HG03175 (cell line): ENCODE results near the gene SH3TC1.
A peak's percentile ranks its signal among the peaks of the same experiment; 100 is the strongest.

Experiments
- ATAC-seq: cut with Tn5 transposase; IDR thresholded peaks from one replicate; pipeline ENCODE4 v1.9.1; 2021; ENCODE audit warnings: mild to moderate bottlenecking, moderate library complexity; ENCODE audit not compliant: unreplicated experiment

Gene SH3TC1

DNA sequence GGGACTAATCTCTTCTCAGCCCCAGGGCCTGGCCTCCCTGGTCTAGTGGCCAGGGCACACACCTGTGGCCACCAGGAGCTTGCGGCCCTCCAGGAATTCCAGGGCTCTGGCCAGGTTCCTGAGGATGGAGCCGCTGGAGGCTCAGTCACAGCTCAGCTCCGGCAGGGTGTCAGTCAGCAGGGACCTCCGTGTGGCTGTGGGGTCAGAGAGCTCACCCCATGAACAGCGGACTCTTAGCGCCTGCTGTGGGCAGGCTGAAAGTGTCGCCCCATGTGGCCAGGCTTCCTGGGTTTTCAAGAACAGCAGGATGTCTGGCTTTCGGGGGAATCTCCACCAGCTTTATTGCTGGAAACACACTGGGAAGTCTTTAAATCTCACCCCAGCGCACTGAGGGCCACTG is 19.3 kb upstream of the SH3TC1 start:
- ATAC-seq, result no peak

GRCh38 chr4:8180310-8181093 is 18.6 kb upstream of the SH3TC1 start:
- no peak for ATAC-seq

GRCh38 chr4:8181119-8181518 is 18.0 kb upstream of the SH3TC1 start:
- ATAC-seq, result no peak

DNA sequence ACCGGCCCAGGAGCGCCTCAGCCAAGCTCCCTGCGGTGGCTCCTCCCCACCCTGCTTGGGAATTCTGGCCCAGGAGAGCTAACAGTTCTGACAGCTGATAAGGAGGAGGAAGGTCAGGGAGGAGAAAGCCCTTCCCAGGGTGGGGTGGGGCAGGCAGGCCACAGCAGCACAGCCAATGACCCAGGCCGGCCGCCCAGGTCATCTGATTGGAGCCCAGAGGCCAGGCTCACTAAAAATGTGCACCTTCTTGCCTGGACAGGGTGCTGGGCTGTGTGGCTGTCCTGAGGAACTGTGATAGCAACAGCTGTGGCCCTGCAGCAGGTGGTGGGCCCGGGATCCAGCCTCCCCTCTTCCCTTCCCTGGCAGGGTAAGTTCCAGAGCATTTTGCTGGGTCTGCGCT is 17.2 kb upstream of the SH3TC1 start:
- ATAC-seq, result no peak

DNA sequence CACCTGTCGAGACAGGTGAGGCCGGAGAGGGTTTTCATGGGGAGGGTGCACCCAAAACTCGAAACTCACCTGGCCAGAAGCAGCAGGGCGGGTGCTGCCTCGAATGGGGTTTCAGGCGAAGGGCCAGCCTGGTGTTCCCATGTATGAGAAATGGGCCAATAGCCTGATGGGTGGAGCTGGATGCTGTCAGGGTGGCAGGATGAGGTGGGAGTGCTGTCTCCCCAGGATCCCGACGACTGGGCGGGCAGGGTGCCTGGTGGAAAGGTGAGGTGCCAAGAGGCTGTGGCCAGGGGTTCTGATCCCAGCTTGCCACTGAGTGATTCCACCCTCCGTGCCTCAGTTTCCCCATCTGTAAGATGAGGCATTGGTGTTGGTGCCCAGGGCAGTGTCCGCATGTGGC is 16.8 kb upstream of the SH3TC1 start:
- ATAC-seq, result no peak

- no peak for ATAC-seq
Observed at GRCh38 chr4:8182858-8183725, 16.0 kb upstream of the SH3TC1 start.

GRCh38 chr4:8184061-8184460 is 15.0 kb upstream of the SH3TC1 start:
- no peak for ATAC-seq

DNA sequence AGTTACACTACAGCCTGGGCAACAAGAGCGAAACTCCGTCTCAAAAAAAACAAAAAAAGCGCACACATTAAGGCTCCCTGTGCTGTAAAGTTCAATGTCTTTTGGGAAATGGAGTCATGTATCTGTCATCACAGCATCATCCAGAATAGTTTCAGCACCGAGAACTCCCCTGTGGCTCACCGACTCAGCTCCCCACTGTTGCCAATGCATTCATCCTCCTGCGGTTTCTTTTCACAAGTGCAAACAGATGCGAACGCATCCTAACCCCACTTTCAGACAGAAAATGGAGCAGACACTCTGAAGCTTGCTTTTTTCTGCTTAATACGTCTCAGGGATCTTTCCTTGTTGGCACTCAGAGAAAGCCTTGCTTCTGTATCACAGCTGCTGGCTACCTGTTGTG is 13.8 kb upstream of the SH3TC1 start:
- ATAC-seq, result no peak

- ATAC-seq, result no peak
Observed at GRCh38 chr4:8185930-8186329, 13.2 kb upstream of the SH3TC1 start.

- ATAC-seq, result no peak
Observed at GRCh38 chr4:8188085-8188484, 11.0 kb upstream of the SH3TC1 start.

DNA sequence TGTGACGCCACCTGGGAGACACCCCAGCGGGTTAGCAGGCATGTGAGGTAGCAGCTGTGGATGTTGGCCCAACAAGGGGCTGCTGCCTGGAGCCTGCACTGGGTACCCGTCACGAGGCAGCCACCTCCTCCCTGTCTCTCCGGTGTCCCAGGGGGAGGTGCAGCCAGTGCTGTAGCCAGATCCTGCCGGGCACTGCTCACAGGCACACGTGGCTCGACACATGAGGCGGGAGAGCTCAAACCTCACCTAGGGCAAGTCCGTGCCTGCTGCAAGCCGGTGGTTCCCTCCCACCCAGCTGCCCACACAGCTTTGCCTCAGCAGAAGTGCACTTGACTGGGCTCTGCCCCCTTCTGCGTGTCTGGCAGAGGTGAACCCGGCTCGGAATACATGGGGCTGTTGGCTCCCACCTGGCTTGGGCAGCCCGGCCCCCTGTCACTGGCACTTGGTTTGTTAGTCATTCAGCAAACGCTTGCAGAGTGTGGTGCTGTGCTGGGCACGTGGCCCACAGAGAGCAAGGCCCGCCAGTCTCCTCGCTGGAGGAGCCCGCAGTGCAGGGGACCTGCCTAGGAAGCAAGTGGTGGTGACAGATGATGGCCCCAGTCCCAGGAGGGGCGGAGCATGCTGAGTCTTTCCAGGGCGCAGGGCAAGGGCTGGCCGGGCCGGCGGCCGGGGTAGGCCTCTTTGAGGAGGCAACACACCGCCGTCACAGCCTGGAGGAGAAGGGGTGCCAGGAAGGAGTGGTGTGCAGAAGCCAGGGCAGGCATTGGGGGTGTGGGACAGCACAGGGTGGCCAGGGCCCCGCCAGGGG is 10.1 kb upstream of the SH3TC1 start:
- no peak for ATAC-seq

DNA sequence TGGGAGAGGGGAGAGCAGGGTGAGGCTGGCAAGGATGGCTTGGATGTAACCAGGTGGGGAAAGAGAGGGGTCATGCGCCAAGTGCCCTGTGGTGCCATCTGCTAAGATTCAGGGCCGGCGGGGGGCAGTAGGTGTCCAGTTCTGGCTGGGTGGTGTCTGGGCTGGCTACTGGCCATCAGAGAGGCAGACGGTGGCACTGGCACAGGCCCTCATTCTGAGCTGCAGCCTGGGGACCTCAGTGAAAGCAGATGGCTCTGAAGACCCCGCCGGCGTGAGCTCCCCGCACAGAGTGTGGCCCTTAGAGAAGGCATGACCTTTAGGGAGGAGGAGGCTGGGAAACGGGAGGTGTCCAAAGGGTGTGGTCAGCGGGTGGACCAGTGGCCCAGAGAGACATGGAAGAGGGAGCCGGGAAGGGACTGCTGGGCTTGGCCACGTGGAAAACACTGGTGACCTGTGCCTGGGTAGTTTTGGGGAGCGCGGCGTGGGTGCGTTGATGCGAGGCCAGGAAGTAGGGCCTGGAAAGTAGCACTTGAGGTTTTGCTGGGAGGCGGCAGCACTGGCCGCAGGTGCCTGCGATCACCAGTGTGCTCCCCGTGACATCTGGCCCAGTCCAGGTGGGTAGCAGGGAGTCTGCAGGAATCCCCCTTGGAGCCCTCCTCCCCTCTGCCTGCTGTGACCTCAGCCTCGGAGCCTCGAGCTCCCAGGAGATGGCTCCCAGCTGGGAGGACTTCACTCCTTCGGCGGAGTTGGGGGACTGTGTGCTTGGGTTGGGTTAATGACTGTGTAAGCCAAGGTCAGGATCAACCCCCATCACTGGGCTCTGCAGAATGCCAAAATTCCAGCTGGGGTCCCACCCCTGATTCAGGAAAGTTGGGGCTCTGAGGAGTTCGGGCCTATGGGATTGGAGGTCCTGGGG is 9.3 kb upstream of the SH3TC1 start:
- ATAC-seq, result no peak

DNA sequence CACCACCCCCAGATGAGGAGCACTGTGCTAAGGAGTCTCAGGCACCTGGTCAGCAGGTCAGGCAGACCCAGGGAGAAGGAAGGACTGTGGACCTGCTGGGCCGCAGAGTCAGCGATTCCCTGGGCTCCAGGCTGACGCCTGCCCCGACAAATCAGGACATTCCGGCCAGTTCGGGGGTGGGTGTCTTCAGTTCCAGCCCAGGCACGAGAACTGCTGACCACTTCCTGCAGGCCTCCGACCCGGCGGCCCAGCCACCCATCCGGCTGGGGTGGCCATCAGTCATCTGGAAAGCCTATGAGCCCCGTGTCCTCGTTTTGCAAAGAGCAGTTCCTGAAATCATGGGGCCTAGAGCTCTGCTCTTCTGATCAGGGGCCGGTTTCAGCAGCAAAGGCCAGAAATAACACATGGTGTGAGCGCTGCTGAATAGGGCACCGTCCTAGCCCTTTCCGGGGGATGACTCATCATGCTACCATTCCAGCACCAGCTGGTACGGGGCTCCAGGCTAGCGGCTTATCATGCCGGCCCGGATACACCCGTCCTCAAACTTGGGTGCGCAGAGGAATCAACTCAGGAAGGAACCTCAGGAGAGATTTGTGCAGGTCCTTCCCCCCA is 7.8 kb upstream of the SH3TC1 start:
- peak; percentile 37 for ATAC-seq

GRCh38 chr4:8192748-8193738 is 6.0 kb upstream of the SH3TC1 start:
- ATAC-seq, result peak; percentile 94

GRCh38 chr4:8194306-8195242 is 4.5 kb upstream of the SH3TC1 start:
- ATAC-seq, result no peak

DNA sequence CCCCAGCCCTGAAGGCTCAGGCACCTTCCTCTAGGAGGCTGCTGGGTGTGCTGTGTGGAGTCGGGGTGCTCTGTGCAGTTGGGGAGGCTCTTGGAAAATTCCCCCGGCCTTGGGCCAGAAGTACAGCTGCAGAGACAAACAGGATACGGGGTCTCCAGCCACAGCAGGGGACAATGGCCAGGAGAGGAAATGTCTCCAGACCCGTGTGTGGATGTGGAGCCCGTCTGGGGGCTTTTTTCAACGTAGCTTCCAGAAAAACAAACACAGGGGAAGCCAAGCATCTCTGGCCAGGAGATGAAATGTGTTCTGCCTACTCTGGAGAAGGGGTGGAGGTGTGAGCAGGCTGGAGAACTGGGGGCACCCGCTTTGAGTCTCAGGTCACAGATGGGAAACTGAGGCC is 3.7 kb upstream of the SH3TC1 start:
- ATAC-seq, result no peak

GRCh38 chr4:8195841-8196458 is 3.1 kb upstream of the SH3TC1 start:
- no peak for ATAC-seq
